Measurements from ENCODE around the gene PRKCB. TPM values are rescaled to one million over a fixed set of nuclear protein-coding genes. Genes with fewer than 3 reads are reported as not detected.
"Not testable (repeated sequence)": the region's sequence is repeated elsewhere in the genome, so short reads cannot be mapped to it uniquely, and the experiment has no call there.

The PRKCB gene
- total and polyA plus RNA-seq, 12 donors: 0.30 to 8.8 (median 1.1) TPM

DNA sequence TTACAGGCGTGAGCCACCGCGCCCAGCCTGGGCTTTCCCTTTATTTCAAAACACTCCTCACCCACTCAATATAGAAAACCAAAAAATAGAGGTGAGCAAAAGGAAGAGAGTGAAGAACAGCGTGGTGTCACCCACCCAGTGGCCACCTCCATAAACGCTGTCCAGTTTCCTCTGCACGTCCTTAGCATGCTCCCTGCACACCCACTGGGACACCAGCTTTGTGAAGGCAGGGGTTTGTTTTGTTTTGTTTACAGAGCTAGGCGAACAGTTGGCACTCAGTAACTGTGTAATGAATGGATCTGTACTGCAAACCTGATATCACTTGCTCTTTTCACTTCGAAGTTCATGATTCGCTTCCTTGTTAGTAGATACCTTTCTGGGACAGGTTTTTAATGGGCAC lies 73.0 kb downstream of the PRKCB start:
- TF ChIP-seq, protein P1, sequence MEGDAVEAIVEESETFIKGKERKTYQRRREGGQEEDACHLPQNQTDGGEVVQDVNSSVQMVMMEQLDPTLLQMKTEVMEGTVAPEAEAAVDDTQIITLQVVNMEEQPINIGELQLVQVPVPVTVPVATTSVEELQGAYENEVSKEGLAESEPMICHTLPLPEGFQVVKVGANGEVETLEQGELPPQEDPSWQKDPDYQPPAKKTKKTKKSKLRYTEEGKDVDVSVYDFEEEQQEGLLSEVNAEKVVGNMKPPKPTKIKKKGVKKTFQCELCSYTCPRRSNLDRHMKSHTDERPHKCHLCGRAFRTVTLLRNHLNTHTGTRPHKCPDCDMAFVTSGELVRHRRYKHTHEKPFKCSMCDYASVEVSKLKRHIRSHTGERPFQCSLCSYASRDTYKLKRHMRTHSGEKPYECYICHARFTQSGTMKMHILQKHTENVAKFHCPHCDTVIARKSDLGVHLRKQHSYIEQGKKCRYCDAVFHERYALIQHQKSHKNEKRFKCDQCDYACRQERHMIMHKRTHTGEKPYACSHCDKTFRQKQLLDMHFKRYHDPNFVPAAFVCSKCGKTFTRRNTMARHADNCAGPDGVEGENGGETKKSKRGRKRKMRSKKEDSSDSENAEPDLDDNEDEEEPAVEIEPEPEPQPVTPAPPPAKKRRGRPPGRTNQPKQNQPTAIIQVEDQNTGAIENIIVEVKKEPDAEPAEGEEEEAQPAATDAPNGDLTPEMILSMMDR (IDR thresholded peaks at IDR 0.05): no peak
- Histone ChIP-seq H3K9me3 (no peaks in the 10 kb centered on the region), H3K27ac (no peak overlapping the region), H3K4me3 (no peak overlapping the region), H3K36me3 (no peaks in the 10 kb centered on the region), H3K27me3 (peaks cover 0 to 6% (median 0%) of the 10 kb centered on the region in 7 donors), H3K4me1 (peaks cover 0 to 5% (median 0%) of the 10 kb centered on the region in 9 donors)
- WGBS, 2 donors: 79 to 84% methylated on average over 9 of the region's 9 CpGs
- DNase-seq: no peak
- no peak for ATAC-seq
- intact Hi-C loops (cut with DNase I): no loop called here

DNA sequence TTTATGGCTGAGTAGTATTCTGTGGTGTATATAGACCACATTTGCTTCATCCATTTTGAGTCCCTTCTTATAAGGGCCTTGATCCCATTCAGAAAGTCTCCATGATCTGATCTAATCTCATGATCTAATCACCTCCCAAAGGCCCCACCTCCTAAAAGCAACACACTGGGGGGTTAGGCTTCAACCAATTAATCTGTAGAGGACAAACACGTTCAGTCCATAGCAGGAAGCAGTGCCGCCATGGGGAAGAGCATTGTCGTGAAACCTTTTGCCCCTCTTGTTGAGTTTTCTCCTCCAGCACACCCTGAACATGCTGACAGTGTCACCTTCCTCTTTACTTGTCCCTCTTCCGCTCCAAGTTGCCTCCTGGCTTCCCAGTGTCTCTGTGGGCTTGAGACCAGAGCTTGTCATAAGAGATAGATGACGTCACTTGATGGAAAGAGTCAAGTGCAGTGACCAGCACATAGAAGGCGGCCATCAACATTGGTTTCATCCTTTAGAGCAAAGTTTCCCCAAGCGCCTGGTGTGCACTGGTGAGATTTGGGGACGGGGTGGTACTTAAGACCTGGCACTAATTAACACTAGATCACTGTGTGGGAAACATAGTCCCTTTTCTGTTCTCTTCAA lies 74.1 kb downstream of the PRKCB start:
- Histone ChIP-seq H3K27ac (no peak overlapping the region), H3K4me3 (no peak overlapping the region), H3K9me3 (no peaks in the 10 kb centered on the region), H3K4me1 (peaks cover 0 to 5% (median 0%) of the 10 kb centered on the region in 9 donors), H3K36me3 (no peaks in the 10 kb centered on the region), H3K27me3 (peaks cover 0 to 8% (median 0%) of the 10 kb centered on the region in 7 donors)
- 77 to 83% methylated on average over 8 of the region's 8 CpGs for WGBS, 2 donors
- intact Hi-C loops (cut with DNase I): no loop called here
- DNase-seq: no peak
- TF ChIP-seq, protein P1 (IDR thresholded peaks at IDR 0.05): no peak
- no peak for ATAC-seq

DNA sequence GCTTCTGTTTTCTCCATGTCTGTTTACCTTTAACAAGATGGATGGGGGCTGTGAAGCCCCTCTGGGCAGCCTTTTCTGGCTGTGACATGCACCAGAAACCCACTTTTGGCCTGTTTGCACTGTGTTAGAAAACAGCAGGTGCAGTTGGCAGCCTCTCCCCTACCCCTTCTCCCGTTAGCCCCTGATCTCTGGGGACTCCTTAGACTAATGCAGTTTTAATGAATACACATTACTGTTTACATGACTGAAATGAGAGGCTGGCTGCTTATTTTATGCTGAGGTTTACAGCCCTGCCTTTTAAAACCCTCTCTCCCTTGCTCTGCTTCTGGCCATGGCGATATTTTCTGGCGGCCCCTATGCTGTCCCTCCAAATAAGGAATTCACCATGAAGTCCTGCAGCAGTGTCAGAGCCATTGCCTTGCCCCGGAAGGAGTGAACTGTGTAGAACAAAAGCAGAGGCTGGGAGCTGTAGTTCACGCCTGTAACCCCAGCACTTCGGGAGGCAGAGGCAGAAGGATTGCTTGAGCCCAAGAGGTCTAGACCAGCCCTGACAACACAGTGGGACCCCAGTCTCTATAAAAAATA lies 79.3 kb downstream of the PRKCB start:
- TF ChIP-seq, protein P1 (IDR thresholded peaks at IDR 0.05): no peak
- DNase-seq (no peak), ATAC-seq (no peak)
- WGBS, 2 donors: 40 to 53% methylated on average over 6 of the region's 6 CpGs
- no peak overlapping the region for H3K4me3 ChIP-seq
- H3K4me1 ChIP-seq: no peaks in the 10 kb centered on the region
- intact Hi-C loops (cut with DNase I): no loop called here
- peaks cover 0 to 6% (median 0%) of the 10 kb centered on the region in 11 donors for H3K9me3 ChIP-seq
- peaks cover 0 to 27% (median 0%) of the 10 kb centered on the region in 7 donors for H3K27me3 ChIP-seq
- no peaks in the 10 kb centered on the region for H3K36me3 ChIP-seq
- H3K27ac ChIP-seq: no peak overlapping the region

DNA sequence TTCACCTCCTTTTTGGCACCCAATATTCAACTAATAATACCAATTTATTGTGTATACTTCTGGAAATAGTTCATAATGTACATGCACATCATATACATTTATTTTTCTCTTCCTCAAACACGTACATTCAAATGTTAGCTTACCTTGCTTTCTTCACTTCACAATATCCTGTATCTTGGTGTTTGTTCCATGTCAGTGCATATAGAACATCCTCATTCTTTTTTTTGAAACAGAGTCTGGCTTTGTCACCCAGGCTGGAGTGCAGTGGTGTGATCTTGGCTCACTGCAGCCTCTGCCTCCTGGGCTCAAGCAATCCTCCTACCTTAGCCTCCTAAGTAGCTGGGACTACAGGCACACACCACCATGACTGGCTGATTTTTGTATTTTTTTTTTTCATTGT lies 80.8 kb downstream of the PRKCB start:
- WGBS, 2 donors: 76 to 96% methylated on average over 1 of the region's 1 CpG

DNA sequence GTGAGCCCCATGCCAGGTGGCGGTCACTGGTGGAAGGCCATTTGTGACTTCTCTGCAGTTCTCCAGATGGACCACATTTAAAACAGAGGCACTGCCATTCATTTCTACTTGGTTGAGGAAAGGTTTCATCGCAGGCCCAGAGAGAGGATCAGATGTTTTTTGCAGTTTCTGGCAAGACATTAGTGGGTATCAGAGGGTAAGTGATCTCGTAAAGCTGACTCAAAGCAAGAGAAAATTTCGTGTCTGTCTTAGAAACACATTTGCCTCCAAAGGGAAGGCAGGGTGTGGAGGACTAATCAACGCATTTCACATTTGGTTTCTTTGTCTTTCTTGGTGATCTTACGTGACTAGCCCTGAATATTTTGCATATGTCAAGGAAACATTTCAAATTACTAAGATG lies 81.8 kb downstream of the PRKCB start:
- peaks cover 0 to 35% (median 5%) of the 10 kb centered on the region in 7 donors for H3K27me3 ChIP-seq
- no peaks in the 10 kb centered on the region for H3K36me3 ChIP-seq
- 86 to 88% methylated on average over 6 of the region's 6 CpGs for WGBS, 2 donors
- TF ChIP-seq, protein P1 (IDR thresholded peaks at IDR 0.05): no peak
- no peak overlapping the region for H3K27ac ChIP-seq
- H3K4me1 ChIP-seq: no peaks in the 10 kb centered on the region
- no peak overlapping the region for H3K4me3 ChIP-seq
- intact Hi-C loops (cut with DNase I): no loop called here
- H3K9me3 ChIP-seq: peaks cover 0 to 6% (median 0%) of the 10 kb centered on the region in 11 donors
- ATAC-seq (no peak), DNase-seq (no peak)

More for the DNA sequence above, 80.8 kb downstream of the PRKCB start:
- H3K36me3 ChIP-seq; H3K4me3 ChIP-seq; H3K9me3 ChIP-seq; intact Hi-C loops (cut with DNase I); H3K4me1 ChIP-seq; H3K27ac ChIP-seq; ATAC-seq; DNase-seq: not testable (repeated sequence)
- peaks cover 0 to 28% (median under 1%) of the 10 kb centered on the region in 7 donors for H3K27me3 ChIP-seq
